Breast epithelium (tissue), 3 donors: ENCODE results near the gene INKA1.
"Not testable (repeated sequence)": the region's sequence is repeated elsewhere in the genome, so short reads cannot be mapped to it uniquely, and the experiment has no call there.

Experiments
- POLR2A ChIP-seq: fragments of 450-650 bp; IDR thresholded peaks from one replicate; pipeline ENCODE4 v1.6.1; 2016; ENCODE audit warnings: antibody characterized with exemption, mild to moderate bottlenecking, moderate library complexity
- TF ChIP-seq, protein P1 (sequence below), 3 donors: fragments of 450-650 bp; IDR thresholded peaks; one replicate each; pipeline ENCODE4 v1.5.1; 2016 to 2017; ENCODE audit warnings: antibody characterized with exemption in 3 of 3, mild to moderate bottlenecking in 3 of 3, moderate library complexity in 3 of 3

GRCh38 chr3:49782277-49782676 lies 20.8 kb upstream of the INKA1 start:
- not testable (repeated sequence) for TF ChIP-seq POLR2A
- TF ChIP-seq, protein P1, sequence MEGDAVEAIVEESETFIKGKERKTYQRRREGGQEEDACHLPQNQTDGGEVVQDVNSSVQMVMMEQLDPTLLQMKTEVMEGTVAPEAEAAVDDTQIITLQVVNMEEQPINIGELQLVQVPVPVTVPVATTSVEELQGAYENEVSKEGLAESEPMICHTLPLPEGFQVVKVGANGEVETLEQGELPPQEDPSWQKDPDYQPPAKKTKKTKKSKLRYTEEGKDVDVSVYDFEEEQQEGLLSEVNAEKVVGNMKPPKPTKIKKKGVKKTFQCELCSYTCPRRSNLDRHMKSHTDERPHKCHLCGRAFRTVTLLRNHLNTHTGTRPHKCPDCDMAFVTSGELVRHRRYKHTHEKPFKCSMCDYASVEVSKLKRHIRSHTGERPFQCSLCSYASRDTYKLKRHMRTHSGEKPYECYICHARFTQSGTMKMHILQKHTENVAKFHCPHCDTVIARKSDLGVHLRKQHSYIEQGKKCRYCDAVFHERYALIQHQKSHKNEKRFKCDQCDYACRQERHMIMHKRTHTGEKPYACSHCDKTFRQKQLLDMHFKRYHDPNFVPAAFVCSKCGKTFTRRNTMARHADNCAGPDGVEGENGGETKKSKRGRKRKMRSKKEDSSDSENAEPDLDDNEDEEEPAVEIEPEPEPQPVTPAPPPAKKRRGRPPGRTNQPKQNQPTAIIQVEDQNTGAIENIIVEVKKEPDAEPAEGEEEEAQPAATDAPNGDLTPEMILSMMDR (IDR thresholded peaks at IDR 0.05), result not testable (repeated sequence)
